HG03196 (cell line): ENCODE results near the gene CDC42BPB.
"Not testable (repeated sequence)": the region's sequence is repeated elsewhere in the genome, so short reads cannot be mapped to it uniquely, and the experiment has no call there.

ENCODE experiments used
- ATAC-seq: cut with Tn5 transposase; IDR thresholded peaks from one replicate; pipeline ENCODE4 v1.9.1; 2021; ENCODE audit not compliant: unreplicated experiment

CDC42BPB gene

GRCh38 chr14:103056322-103057027, 874 bp downstream of the CDC42BPB start:
- peak; percentile 2 for ATAC-seq

DNA sequence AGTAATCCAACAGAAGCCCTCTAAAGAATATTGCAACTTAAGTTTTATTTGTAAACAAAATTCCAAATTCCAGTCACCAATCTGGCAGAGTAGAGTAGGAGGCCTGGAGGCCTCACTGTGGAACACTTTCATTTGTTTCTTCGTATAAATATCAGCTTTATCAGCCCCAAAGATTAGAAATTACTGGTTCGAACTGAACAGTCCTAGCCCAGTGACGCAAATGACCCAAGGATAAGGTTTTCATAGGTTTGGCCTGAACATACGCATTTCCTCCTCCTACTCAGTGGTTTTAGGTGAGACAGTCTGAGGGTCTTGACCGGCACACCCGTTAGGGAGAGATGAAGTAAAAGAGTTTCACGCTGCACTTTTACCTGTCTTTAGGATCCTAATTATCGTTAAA, 1.7 kb downstream of the CDC42BPB start:
- ATAC-seq: no peak

DNA sequence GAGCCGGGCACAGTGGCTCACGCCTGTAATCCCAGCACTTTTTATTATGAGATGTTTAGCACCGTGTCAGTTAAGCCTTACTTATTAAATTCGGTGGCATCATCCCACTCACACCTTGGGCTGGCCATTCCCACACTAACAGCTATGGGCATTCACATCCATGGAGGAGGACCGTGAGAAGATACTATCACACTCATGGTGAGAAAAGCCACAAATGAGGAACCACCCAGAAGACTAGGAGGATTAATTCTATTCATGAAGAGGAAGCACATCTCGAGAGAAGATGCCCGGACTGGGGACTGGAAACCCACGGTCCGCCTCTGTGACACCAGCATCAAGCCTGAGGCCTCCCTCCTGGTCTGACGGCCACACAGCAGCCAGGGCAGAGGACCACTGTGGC, 4.9 kb downstream of the CDC42BPB start:
- ATAC-seq: no peak

DNA sequence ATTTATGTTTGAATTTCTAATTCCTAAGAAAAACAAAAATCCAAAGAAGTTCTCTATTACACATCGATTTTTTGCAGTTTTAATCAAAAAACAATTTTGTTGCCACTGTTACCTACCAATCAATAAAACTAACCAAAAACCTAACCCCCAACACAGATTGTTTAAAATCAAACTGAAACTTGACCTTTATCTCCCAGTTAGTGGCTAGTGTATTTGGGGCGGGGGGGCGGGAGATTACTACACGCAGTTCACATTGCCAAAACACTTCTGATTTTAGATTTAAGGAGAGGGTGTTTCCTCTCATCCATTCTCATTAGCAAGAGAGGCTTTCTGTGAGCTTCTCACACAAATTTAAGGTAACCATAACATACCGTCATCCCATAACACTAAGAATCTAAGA, 6.4 kb downstream of the CDC42BPB start:
- ATAC-seq: no peak

DNA sequence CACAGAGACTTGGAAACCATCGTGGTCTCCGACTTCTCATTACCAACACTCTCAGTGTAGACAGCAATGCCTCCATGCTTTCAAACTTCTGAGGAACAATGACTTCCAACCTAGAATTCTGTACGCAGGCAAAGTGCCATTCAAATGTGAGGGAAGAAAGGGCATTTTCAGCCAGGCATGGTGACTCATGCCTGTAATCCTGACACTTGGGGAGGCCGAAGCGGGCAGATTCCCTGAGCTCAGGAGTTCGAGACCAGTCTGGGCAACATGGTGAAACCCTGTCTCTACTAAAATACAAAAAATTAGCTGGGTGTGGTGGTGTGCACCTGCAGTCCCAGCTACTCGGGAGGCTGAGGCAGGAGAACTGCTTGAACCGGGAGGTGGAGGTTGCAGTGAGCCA, 9.9 kb downstream of the CDC42BPB start:
- ATAC-seq: not testable (repeated sequence)

DNA sequence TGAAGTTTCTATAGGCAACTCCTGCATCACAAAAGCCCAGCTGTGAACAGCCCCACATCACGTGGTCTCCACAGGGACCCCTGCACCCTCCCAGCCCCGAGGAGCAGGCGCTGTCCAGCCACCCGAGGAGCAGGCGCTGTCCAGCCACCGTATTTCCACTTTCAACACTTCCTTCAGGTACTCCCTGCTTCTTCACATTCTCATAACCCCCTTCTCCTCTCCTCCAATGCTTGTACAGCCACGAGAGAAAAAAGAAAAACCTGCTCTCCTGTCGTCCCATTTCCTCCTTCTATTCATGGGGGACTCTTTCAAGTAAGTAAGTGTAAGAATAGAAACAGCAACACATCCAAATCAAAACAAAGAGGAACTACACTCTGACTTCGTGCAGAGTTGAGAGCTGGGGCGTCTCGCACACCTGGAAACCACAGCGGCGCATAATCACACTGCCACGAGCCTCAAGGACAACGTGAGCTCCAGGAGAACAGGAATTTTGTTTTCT, 11.9 kb downstream of the CDC42BPB start:
- ATAC-seq: no peak

- no peak for ATAC-seq
Observed at GRCh38 chr14:103043257-103044015, 13.9 kb downstream of the CDC42BPB start.

DNA sequence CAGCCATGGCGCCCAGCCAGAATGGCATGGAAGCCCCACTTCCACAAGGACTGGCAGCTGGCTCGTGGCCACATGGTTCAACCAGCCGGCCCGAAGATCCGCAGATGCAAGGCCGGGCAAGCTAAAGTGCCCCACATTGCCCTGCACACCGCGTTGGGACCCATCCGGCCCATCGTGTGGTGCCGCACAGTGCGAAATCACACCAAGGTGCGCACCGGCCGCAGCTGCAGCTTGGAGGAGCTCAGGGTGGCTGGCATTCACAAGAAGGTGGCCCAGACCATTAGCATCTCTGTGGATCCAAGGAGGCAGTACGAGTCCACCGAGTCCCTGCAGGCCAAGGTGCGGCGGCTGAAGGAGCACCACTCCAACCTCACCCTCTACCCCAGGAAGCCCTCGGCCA, 15.9 kb downstream of the CDC42BPB start:
- ATAC-seq: no peak

GRCh38 chr14:103033681-103034096, 23.7 kb downstream of the CDC42BPB start:
- no peak for ATAC-seq

DNA sequence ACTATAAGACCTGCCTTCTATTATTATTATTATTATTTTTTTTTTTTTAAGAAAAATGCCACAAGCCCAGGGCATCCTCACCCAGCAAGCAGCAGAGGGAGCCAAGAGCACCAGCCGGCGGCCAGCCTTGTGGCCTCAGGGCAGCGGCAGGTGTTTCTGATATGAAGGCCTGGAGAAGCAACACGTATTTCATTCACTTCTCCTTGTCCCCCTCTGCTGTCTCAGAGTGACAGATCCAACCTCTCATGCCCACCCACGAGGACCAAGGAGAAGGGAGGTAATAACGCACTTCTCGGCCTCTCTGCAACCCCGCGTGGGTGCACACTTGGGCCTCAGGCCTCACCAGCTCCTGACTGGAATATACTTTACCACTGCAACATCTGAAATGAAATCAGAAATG, 25.4 kb downstream of the CDC42BPB start:
- no peak for ATAC-seq

DNA sequence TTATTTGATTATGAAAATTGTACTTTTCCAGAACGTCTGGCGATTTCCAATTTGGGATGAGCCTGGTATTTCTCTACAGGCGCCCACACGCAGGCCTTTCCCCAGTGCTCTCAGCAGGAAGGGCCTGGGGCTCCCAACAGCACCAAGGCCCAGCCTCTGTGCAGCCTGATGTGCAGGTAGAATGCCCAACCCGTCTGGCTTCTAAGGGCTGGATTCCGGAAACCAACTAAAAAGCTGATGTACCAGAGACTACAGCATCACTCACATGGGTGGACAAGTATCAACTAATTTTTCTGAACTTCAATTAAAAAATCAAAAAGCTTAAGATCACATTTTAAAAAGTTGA, 25.8 kb downstream of the CDC42BPB start:
- no peak for ATAC-seq

GRCh38 chr14:103030741-103031565, 26.4 kb downstream of the CDC42BPB start:
- no peak for ATAC-seq

- ATAC-seq: no peak
Observed at GRCh38 chr14:103029936-103030335, 27.4 kb downstream of the CDC42BPB start.

DNA sequence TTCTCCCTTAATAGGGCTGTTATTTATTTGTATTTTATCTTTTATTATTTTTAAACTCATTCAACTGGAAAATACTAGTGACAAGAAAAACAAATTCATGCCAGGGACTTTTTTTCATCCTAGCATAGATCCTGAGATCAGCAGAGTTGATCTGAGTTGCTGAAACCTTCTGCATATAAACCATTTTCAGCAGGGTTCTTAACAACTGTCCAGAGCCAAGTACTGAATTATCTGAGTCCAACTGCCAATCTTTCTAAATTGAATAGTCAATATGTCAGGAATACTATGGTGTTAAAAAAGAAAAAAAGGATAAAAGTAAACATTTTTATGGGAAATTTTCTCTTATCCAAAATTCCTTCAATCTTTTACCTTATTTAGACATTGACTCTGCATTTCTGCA, 28.6 kb downstream of the CDC42BPB start:
- ATAC-seq: no peak

GRCh38 chr14:103028161-103028767, 29.1 kb downstream of the CDC42BPB start:
- no peak for ATAC-seq

GRCh38 chr14:103027451-103027850, 29.9 kb downstream of the CDC42BPB start:
- ATAC-seq: no peak

DNA sequence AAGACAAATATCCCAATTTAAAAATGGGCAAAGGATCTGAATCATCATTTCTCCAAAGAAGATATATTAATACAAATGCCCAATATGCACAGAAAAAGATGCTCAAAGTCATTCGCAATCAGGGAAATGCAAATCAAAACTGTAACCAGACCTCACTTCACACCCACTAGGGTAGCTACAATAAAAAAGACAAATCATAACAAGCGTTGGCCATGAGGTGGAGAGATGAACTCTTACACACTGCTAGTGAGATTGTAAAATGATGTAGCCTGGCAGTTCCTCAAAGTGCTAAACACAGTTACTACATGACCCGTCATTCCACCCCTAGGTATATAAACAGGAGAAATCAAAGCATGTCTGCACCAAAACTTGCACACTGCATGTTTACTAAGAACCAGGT, 30.4 kb downstream of the CDC42BPB start:
- ATAC-seq: no peak

GRCh38 chr14:103026196-103026595, 31.2 kb downstream of the CDC42BPB start:
- ATAC-seq: not testable (repeated sequence)

DNA sequence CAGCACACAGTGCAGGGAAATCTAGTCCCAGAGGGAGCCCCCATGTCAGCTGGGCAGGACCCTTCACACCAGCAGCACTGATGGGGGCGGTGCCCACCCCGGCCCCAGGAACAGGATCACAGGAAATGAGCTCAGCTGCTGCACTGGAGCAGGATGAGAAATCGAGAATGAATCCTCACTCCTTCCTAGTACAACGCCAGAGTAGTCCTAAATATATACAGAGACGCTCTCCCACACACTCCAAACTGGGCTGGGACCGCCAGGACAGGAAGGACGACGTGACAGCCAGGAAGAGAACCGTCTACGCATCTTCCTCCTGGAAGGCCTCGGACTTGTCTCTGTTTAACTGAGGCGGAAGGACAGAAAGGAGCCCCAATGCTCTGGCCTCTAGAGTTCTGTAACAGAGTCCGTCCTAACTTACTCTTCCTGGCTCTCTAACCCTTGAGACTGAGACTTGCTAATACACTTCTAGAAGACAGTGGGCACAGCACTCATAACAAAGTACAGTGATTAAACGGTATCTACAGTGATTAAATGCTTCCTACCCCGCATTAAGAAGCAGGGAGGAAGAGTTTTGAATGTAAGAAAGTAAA, 33.4 kb downstream of the CDC42BPB start:
- ATAC-seq: no peak

DNA sequence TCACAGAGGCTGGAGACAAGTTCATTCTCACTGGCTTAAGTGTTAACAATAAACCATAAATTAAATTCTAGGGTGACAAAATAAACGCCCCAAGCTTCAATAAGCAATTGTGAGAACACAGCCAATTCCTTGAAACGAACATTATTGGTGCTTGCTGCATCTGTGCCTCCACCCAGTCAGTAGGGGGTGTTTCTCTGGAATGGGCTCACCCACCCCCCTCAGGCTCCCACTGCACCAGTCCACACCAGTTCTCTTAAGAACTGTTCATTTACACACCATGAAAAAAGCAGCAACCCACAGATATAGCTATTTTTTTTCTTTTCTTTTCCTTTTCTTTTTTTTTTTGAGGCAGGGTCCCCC, 34.7 kb downstream of the CDC42BPB start:
- no peak for ATAC-seq
